ENCODE data around the gene NCDN.

GRCh38 chr1:35561972-35562680 is 4.5 kb downstream of the NCDN start:
- TF ChIP-seq POLR2A (IDR thresholded peaks at IDR 0.05) (no peak), CTCF (IDR thresholded peaks at IDR 0.05) (no peak), EP300 (IDR thresholded peaks at IDR 0.05) (no peak), POLR2AphosphoS5 (IDR thresholded peaks at IDR 0.05) (no peak)

Measured in gastroesophageal sphincter (tissue), 3 donors.